Measurements from ENCODE around the gene ACMSD. TPM values are rescaled to one million over a fixed set of nuclear protein-coding genes. Genes with fewer than 3 reads are reported as not detected.

Gene ACMSD
- total RNA-seq, 6 experiments from 2014 or later = 38.3 to 145 (median 87.0) TPM

GRCh38 chr2:134926231-134926931, 88.0 kb downstream of the ACMSD start:
- WGBS (ENCODE audit: insufficient coverage, low coverage, low lambda C conversion rate, missing lambda C conversion rate) = 59% methylated on average over 3 of the region's 3 CpGs
- TF ChIP-seq CTCF (IDR thresholded peaks at IDR 0.05) = no peak
- TF ChIP-seq POLR2A (IDR thresholded peaks at IDR 0.05) = no peak
- H3K36me3 ChIP-seq = no peaks in the 10 kb centered on the region
- DNase-seq (no peak), ATAC-seq (peak in 3 of 4 donors; percentile 17 to 43 (median 28))
- H3K4me3 ChIP-seq = no peak overlapping the region
- no peaks in the 10 kb centered on the region for H3K9me3 ChIP-seq
- no peak overlapping the region for H3K27ac ChIP-seq
- peaks cover 0 to 60% (median 5%) of the 10 kb centered on the region in 4 donors for H3K4me1 ChIP-seq
- intact Hi-C loops (cut with DNase I) = no loop called here
- H3K27me3 ChIP-seq = no peaks in the 10 kb centered on the region

GRCh38 chr2:134927195-134927594, 88.8 kb downstream of the ACMSD start:
- no peak overlapping the region for H3K4me3 ChIP-seq
- 84% methylated on average over 3 of the region's 3 CpGs for WGBS (ENCODE audit: insufficient coverage, low coverage, low lambda C conversion rate, missing lambda C conversion rate)

GRCh38 chr2:134932864-134933526, 94.6 kb downstream of the ACMSD start:
- no peaks in the 10 kb centered on the region for H3K9me3 ChIP-seq
- DNase-seq = no peak
- peaks cover 0 to 2% (median 0%) of the 10 kb centered on the region in 4 donors for H3K36me3 ChIP-seq
- TF ChIP-seq CTCF (IDR thresholded peaks at IDR 0.05) = no peak
- no peak for TF ChIP-seq POLR2A (IDR thresholded peaks at IDR 0.05)
- peak overlapping the region; percentile 2 to 23 (median 3) for H3K4me3 ChIP-seq
- H3K4me1 ChIP-seq = peaks cover 0 to 59% (median 23%) of the 10 kb centered on the region in 4 donors
- peak overlapping the region; percentile 48 to 72 (median 58) for H3K27ac ChIP-seq
- 22% methylated on average over 3 of the region's 3 CpGs for WGBS (ENCODE audit: insufficient coverage, low coverage, low lambda C conversion rate, missing lambda C conversion rate)
- peak; percentile 69 to 82 (median 76) for ATAC-seq
- H3K27me3 ChIP-seq = no peaks in the 10 kb centered on the region
- intact Hi-C loops (cut with DNase I) = no loop called here

More at GRCh38 chr2:134927195-134927594, 88.8 kb downstream of the ACMSD start:
- intact Hi-C loops (cut with DNase I) = no loop called here
- TF ChIP-seq CTCF (IDR thresholded peaks at IDR 0.05) = no peak
- TF ChIP-seq POLR2A (IDR thresholded peaks at IDR 0.05) = no peak
- Histone ChIP-seq H3K36me3 (no peaks in the 10 kb centered on the region), H3K4me1 (peaks cover 0 to 62% (median 7%) of the 10 kb centered on the region in 4 donors), H3K27me3 (no peaks in the 10 kb centered on the region), H3K9me3 (no peaks in the 10 kb centered on the region), H3K27ac (no peak overlapping the region)
- ATAC-seq (peak in 2 of 4 donors; percentile 55 to 60), DNase-seq (no peak)

- intact Hi-C loops (cut with DNase I) = no loop called here
- peak overlapping the region; percentile 2 to 23 (median 3) for H3K4me3 ChIP-seq
Measured at GRCh38 chr2:134933732-134934131, 95.3 kb downstream of the ACMSD start.

More at GRCh38 chr2:134933732-134934131, 95.3 kb downstream of the ACMSD start:
- H3K27ac ChIP-seq = peak overlapping the region; percentile 48 to 72 (median 58)
- ATAC-seq (no peak), DNase-seq (no peak)
- no peaks in the 10 kb centered on the region for H3K9me3 ChIP-seq
- WGBS (ENCODE audit: insufficient coverage, low coverage, low lambda C conversion rate, missing lambda C conversion rate) = 27% methylated on average over 1 of the region's 1 CpG
- H3K27me3 ChIP-seq = no peaks in the 10 kb centered on the region
- H3K36me3 ChIP-seq = peaks cover 0 to 7% (median 1%) of the 10 kb centered on the region in 4 donors
- H3K4me1 ChIP-seq = peaks cover 0 to 59% (median 23%) of the 10 kb centered on the region in 4 donors
- TF ChIP-seq POLR2A (IDR thresholded peaks at IDR 0.05) (no peak), CTCF (IDR thresholded peaks at IDR 0.05) (no peak)
